ENCODE measurements around the gene TENT4A.

- TF ChIP-seq, protein P1, sequence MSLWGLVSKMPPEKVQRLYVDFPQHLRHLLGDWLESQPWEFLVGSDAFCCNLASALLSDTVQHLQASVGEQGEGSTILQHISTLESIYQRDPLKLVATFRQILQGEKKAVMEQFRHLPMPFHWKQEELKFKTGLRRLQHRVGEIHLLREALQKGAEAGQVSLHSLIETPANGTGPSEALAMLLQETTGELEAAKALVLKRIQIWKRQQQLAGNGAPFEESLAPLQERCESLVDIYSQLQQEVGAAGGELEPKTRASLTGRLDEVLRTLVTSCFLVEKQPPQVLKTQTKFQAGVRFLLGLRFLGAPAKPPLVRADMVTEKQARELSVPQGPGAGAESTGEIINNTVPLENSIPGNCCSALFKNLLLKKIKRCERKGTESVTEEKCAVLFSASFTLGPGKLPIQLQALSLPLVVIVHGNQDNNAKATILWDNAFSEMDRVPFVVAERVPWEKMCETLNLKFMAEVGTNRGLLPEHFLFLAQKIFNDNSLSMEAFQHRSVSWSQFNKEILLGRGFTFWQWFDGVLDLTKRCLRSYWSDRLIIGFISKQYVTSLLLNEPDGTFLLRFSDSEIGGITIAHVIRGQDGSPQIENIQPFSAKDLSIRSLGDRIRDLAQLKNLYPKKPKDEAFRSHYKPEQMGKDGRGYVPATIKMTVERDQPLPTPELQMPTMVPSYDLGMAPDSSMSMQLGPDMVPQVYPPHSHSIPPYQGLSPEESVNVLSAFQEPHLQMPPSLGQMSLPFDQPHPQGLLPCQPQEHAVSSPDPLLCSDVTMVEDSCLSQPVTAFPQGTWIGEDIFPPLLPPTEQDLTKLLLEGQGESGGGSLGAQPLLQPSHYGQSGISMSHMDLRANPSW (CRISPR knock-in tag; IDR thresholded peaks at IDR 0.05; ENCODE audit: borderline replicate concordance): no peak
- TF ChIP-seq MLLT10 (CRISPR knock-in tag; IDR thresholded peaks at IDR 0.05) (no peak), ARHGAP35 (CRISPR knock-in tag; IDR thresholded peaks at IDR 0.05; ENCODE audit: borderline replicate concordance) (no peak), CTCF (CRISPR knock-in tag; IDR thresholded peaks at IDR 0.05) (no peak), REPIN1 (CRISPR knock-in tag; IDR thresholded peaks at IDR 0.05; ENCODE audit: borderline replicate concordance, low read depth) (no peak), POLR2AphosphoS5 (IDR thresholded peaks at IDR 0.05; ENCODE audit: low read depth, low read length) (no peak), DNMT3B (CRISPR knock-in tag; conservative IDR thresholded peaks at IDR 0.05) (no peak), MAFK (conservative IDR thresholded peaks at IDR 0.05 in 1 of 2, IDR thresholded peaks at IDR 0.05 in 1 of 2; ENCODE audit: low read length in 2 of 2) (no peak), ZFY (CRISPR knock-in tag; IDR thresholded peaks at IDR 0.05) (no peak), MED1 (CRISPR knock-in tag; IDR thresholded peaks at IDR 0.05) (no peak), EZH2 (conservative IDR thresholded peaks at IDR 0.05; ENCODE audit: low read depth, low read length) (no peak), HDAC2 (CRISPR knock-in tag; IDR thresholded peaks at IDR 0.05) (no peak), PCBP2 (optimal IDR thresholded peaks at IDR 0.05; ENCODE audit: low read depth, low read length, poor library complexity, severe bottlenecking) (no peak)
Observed at GRCh38 chr5:6736524-6737042, 23.4 kb downstream of the TENT4A start.

Data from HepG2 (cell line).